ENCODE measurements around the gene DPP4.
"Not testable (repeated sequence)": the region's sequence is repeated elsewhere in the genome, so short reads cannot be mapped to it uniquely, and the experiment has no call there.

DPP4 gene

DNA sequence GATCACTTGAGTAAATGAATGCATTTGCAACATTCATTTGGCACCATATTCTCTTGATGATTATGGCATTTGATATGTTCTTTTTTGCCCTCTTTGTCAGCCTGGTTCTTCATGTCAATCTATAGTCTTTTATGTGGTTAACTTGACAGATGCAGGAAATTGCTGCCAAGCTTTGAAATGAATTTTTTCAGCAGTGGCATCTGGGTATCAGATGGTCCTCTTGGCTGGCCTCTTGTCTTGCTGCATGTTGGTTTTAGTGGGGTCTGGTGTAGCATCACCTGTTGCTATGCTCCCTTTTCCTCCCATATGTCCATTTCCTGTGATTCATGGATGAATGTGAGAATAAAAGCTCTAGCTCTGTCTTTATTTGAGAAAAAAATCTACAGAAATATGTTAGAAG is 119.9 kb downstream of the DPP4 start:
- Histone ChIP-seq H3K27ac (ENCODE audit: insufficient read depth in 1 of 2, low read depth in 1 of 2, low read length in 2 of 2, poor library complexity in 1 of 2, severe bottlenecking in 2 of 2) (no peak overlapping the region), H3K36me3 (ENCODE audit: control insufficient read depth in 4 of 4, insufficient read depth in 4 of 4, low read length in 3 of 4) (no peaks in the 10 kb centered on the region), H3K4me1 (ENCODE audit: control extremely low read depth in 1 of 4, control insufficient read depth in 4 of 4, insufficient read depth in 4 of 4, low read length in 3 of 4) (peaks cover 0 to 17% (median 3%) of the 10 kb centered on the region in 4 experiments), H3K9me3 (ENCODE audit: control extremely low read depth in 1 of 5, control insufficient read depth in 4 of 5, insufficient read depth in 2 of 5, low read depth in 1 of 5, low read length in 4 of 5) (no peaks in the 10 kb centered on the region), H3K27me3 (replicated peaks in 2 of 5; ENCODE audit: control insufficient read depth in 4 of 5, insufficient read depth in 5 of 5, low read length in 4 of 5) (no peaks in the 10 kb centered on the region), H3K4me3 (ENCODE audit: control insufficient read depth in 1 of 7, extremely low read depth in 1 of 7, insufficient read depth in 4 of 7, low read depth in 2 of 7, low read length in 6 of 7) (no peak overlapping the region)
- peak; percentile 6 to 65 (median 58) for DNase-seq
- ChIA-PET POLR2A (no interaction called here), CTCF (interaction anchor here (0.7 to 1.7 kb wide), 5 partner anchors 8 to 168 kb away, joined by 3 to 8 read pairs (median 3); no protein-coding TSS in a partner anchor)

GRCh38 chr2:161953367-161953766 is 120.6 kb downstream of the DPP4 start:
- DNase-seq; H3K27me3 ChIP-seq (replicated peaks in 2 of 5; ENCODE audit: control insufficient read depth in 4 of 5, insufficient read depth in 5 of 5, low read length in 4 of 5); H3K9me3 ChIP-seq (ENCODE audit: control extremely low read depth in 1 of 5, control insufficient read depth in 4 of 5, insufficient read depth in 2 of 5, low read depth in 1 of 5, low read length in 4 of 5); H3K36me3 ChIP-seq (ENCODE audit: control insufficient read depth in 4 of 4, insufficient read depth in 4 of 4, low read length in 3 of 4); H3K27ac ChIP-seq (ENCODE audit: insufficient read depth in 1 of 2, low read depth in 1 of 2, low read length in 2 of 2, poor library complexity in 1 of 2, severe bottlenecking in 2 of 2); POLR2A ChIA-PET; H3K4me3 ChIP-seq (ENCODE audit: control insufficient read depth in 1 of 7, extremely low read depth in 1 of 7, insufficient read depth in 4 of 7, low read depth in 2 of 7, low read length in 6 of 7): not testable (repeated sequence)
- WGBS (ENCODE audit: insufficient coverage), result 100% methylated on average over 1 of the region's 9 CpGs
- peaks cover 0 to 17% (median 3%) of the 10 kb centered on the region in 4 experiments for H3K4me1 ChIP-seq (ENCODE audit: control extremely low read depth in 1 of 4, control insufficient read depth in 4 of 4, insufficient read depth in 4 of 4, low read length in 3 of 4)
- CTCF ChIA-PET, result interaction anchor here (1.2 to 1.3 kb wide), 2 partner anchors 45 to 169 kb away, joined by 3 to 4 read pairs; no protein-coding TSS in a partner anchor

GRCh38 chr2:161952783-161953191 is 121.2 kb downstream of the DPP4 start:
- H3K36me3 ChIP-seq (ENCODE audit: control insufficient read depth in 4 of 4, insufficient read depth in 4 of 4, low read length in 3 of 4), result no peaks in the 10 kb centered on the region
- H3K4me1 ChIP-seq (ENCODE audit: control extremely low read depth in 1 of 4, control insufficient read depth in 4 of 4, insufficient read depth in 4 of 4, low read length in 3 of 4), result peaks cover 0 to 17% (median 3%) of the 10 kb centered on the region in 4 experiments
- POLR2A ChIA-PET, result no interaction called here
- H3K27ac ChIP-seq (ENCODE audit: insufficient read depth in 1 of 2, low read depth in 1 of 2, low read length in 2 of 2, poor library complexity in 1 of 2, severe bottlenecking in 2 of 2), result no peak overlapping the region
- no peaks in the 10 kb centered on the region for H3K27me3 ChIP-seq (replicated peaks in 2 of 5; ENCODE audit: control insufficient read depth in 4 of 5, insufficient read depth in 5 of 5, low read length in 4 of 5)
- H3K4me3 ChIP-seq (ENCODE audit: control insufficient read depth in 1 of 7, extremely low read depth in 1 of 7, insufficient read depth in 4 of 7, low read depth in 2 of 7, low read length in 6 of 7), result no peak overlapping the region
- peak in 1 of 3 donors; percentile 13 for DNase-seq
- CTCF ChIA-PET, result interaction anchor here (1.2 to 1.3 kb wide), 2 partner anchors 46 to 170 kb away, joined by 3 to 4 read pairs; no protein-coding TSS in a partner anchor
- 88% methylated on average over 3 of the region's 4 CpGs for WGBS (ENCODE audit: insufficient coverage)
- no peaks in the 10 kb centered on the region for H3K9me3 ChIP-seq (ENCODE audit: control extremely low read depth in 1 of 5, control insufficient read depth in 4 of 5, insufficient read depth in 2 of 5, low read depth in 1 of 5, low read length in 4 of 5)

- CTCF ChIA-PET, result interaction anchor here (0.7 to 1.0 kb wide), 3 partner anchors 10 to 350 kb away, joined by 3 read pairs; no protein-coding TSS in a partner anchor
- no peaks in the 10 kb centered on the region for H3K4me1 ChIP-seq (ENCODE audit: control extremely low read depth in 1 of 4, control insufficient read depth in 4 of 4, insufficient read depth in 4 of 4, low read length in 3 of 4)
Observed at GRCh38 chr2:161947836-161948235, 126.2 kb downstream of the DPP4 start.

DNA sequence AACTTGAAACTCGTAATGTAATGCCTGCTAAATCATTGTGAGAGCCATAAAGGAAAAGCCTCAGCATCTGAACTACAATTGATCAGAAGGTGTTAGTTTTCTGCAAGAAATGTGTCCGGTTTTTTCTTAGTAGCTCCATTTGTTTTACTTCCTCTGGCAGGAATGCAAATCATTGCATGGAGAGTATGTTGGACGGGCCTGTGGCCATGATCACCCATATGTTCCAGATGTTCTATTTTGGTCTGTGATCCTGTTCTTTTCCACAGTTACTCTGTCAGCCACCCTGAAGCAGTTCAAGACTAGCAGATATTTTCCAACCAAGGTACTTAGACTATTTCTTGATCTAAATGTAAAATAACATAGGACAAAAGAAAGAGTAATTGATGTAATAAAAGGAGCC is 126.6 kb downstream of the DPP4 start:
- ChIA-PET POLR2A (no interaction called here), CTCF (interaction anchor here (0.7 to 2.0 kb wide), 6 partner anchors 7 to 724 kb away, joined by 3 to 14 read pairs (median 4); no protein-coding TSS in a partner anchor)
- 96% methylated on average over 3 of the region's 3 CpGs for WGBS (ENCODE audit: insufficient coverage)
- Histone ChIP-seq H3K4me3 (ENCODE audit: control insufficient read depth in 1 of 7, extremely low read depth in 1 of 7, insufficient read depth in 4 of 7, low read depth in 2 of 7, low read length in 6 of 7) (no peak overlapping the region), H3K27ac (ENCODE audit: insufficient read depth in 1 of 2, low read depth in 1 of 2, low read length in 2 of 2, poor library complexity in 1 of 2, severe bottlenecking in 2 of 2) (no peak overlapping the region), H3K27me3 (replicated peaks in 2 of 5; ENCODE audit: control insufficient read depth in 4 of 5, insufficient read depth in 5 of 5, low read length in 4 of 5) (no peaks in the 10 kb centered on the region), H3K9me3 (ENCODE audit: control extremely low read depth in 1 of 5, control insufficient read depth in 4 of 5, insufficient read depth in 2 of 5, low read depth in 1 of 5, low read length in 4 of 5) (no peaks in the 10 kb centered on the region), H3K36me3 (ENCODE audit: control insufficient read depth in 4 of 4, insufficient read depth in 4 of 4, low read length in 3 of 4) (no peaks in the 10 kb centered on the region), H3K4me1 (ENCODE audit: control extremely low read depth in 1 of 4, control insufficient read depth in 4 of 4, insufficient read depth in 4 of 4, low read length in 3 of 4) (no peaks in the 10 kb centered on the region)
- DNase-seq, result no peak

More at GRCh38 chr2:161947836-161948235, 126.2 kb downstream of the DPP4 start:
- Histone ChIP-seq H3K27me3 (replicated peaks in 2 of 5; ENCODE audit: control insufficient read depth in 4 of 5, insufficient read depth in 5 of 5, low read length in 4 of 5) (no peaks in the 10 kb centered on the region), H3K9me3 (ENCODE audit: control extremely low read depth in 1 of 5, control insufficient read depth in 4 of 5, insufficient read depth in 2 of 5, low read depth in 1 of 5, low read length in 4 of 5) (no peaks in the 10 kb centered on the region), H3K36me3 (ENCODE audit: control insufficient read depth in 4 of 4, insufficient read depth in 4 of 4, low read length in 3 of 4) (no peaks in the 10 kb centered on the region), H3K27ac (ENCODE audit: insufficient read depth in 1 of 2, low read depth in 1 of 2, low read length in 2 of 2, poor library complexity in 1 of 2, severe bottlenecking in 2 of 2) (no peak overlapping the region), H3K4me3 (ENCODE audit: control insufficient read depth in 1 of 7, extremely low read depth in 1 of 7, insufficient read depth in 4 of 7, low read depth in 2 of 7, low read length in 6 of 7) (no peak overlapping the region)
- no peak for DNase-seq
- 94% methylated on average over 4 of the region's 5 CpGs for WGBS (ENCODE audit: insufficient coverage)
- POLR2A ChIA-PET, result no interaction called here

DNA sequence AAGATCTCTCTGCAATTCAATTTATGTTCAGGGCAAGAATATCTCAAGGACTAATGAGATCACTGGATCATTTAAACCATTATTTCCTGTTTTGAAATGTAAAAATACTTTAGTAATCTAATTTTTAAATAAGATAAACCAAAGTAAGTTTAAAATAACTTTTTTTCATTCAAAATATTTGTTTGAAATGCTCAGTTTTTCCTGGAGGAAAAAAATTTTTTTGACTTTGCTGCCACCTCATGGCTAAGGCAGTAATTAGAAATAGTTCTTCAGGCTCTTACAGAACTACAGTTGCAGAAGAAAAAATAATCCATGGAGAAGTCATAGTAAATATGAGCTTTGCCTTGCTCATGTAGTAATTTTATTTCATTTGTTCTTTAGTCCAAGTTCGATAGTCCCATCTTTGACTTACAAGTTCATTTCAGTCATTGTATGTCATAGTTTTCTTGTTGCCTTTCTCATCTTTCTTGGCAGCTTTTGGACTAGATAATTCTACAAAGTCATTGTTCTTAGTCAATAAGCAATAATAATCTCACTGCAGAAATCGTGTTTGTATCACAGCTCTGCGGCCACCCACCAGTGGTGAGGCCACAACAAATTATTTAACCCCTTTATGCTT is 127.4 kb downstream of the DPP4 start:
- POLR2A ChIA-PET, result no interaction called here
- Histone ChIP-seq H3K36me3 (ENCODE audit: control insufficient read depth in 4 of 4, insufficient read depth in 4 of 4, low read length in 3 of 4) (no peaks in the 10 kb centered on the region), H3K27me3 (replicated peaks in 2 of 5; ENCODE audit: control insufficient read depth in 4 of 5, insufficient read depth in 5 of 5, low read length in 4 of 5) (no peaks in the 10 kb centered on the region), H3K27ac (ENCODE audit: insufficient read depth in 1 of 2, low read depth in 1 of 2, low read length in 2 of 2, poor library complexity in 1 of 2, severe bottlenecking in 2 of 2) (no peak overlapping the region), H3K4me3 (ENCODE audit: control insufficient read depth in 1 of 7, extremely low read depth in 1 of 7, insufficient read depth in 4 of 7, low read depth in 2 of 7, low read length in 6 of 7) (no peak overlapping the region), H3K4me1 (ENCODE audit: control extremely low read depth in 1 of 4, control insufficient read depth in 4 of 4, insufficient read depth in 4 of 4, low read length in 3 of 4) (no peaks in the 10 kb centered on the region), H3K9me3 (ENCODE audit: control extremely low read depth in 1 of 5, control insufficient read depth in 4 of 5, insufficient read depth in 2 of 5, low read depth in 1 of 5, low read length in 4 of 5) (no peaks in the 10 kb centered on the region)
- CTCF ChIA-PET, result interaction anchor here (0.9 to 2.0 kb wide), 8 partner anchors 8 to 723 kb away, joined by 3 to 14 read pairs (median 4); no protein-coding TSS in a partner anchor
- DNase-seq, result peak; percentile 22 to 41 (median 22)
- no CpG with 5 or more reads among the region's 3 CpGs for WGBS (ENCODE audit: insufficient coverage)

DNA sequence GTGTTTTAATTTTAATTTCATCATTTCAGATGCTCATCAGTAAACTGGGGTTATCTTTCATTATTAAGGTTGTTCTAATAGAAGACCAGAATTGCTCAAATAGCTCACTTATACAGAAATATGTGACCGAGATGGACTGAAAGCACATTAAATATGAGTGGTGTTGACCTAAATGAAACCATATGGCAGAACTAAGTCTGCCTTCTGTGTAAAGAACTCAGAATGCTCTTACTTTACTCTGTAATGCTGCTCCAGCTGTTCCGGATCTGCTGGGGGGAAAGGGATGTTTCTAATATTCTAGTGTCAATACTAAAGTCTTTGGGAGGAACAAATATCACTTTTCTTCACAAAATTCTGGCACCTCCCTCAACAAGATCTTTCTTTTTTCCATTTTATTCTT is 131.0 kb downstream of the DPP4 start:
- ChIA-PET CTCF (interaction anchor here (1.1 kb wide), 1 partner anchor 357 kb away, joined by 3 read pairs; no protein-coding TSS in a partner anchor), POLR2A (interaction anchor here (0.7 kb wide), 1 partner anchor 479 kb away, joined by 3 read pairs; no protein-coding TSS in a partner anchor)
- Histone ChIP-seq H3K4me1 (ENCODE audit: control extremely low read depth in 1 of 4, control insufficient read depth in 4 of 4, insufficient read depth in 4 of 4, low read length in 3 of 4) (no peaks in the 10 kb centered on the region), H3K27ac (ENCODE audit: insufficient read depth in 1 of 2, low read depth in 1 of 2, low read length in 2 of 2, poor library complexity in 1 of 2, severe bottlenecking in 2 of 2) (no peak overlapping the region), H3K27me3 (replicated peaks in 2 of 5; ENCODE audit: control insufficient read depth in 4 of 5, insufficient read depth in 5 of 5, low read length in 4 of 5) (no peaks in the 10 kb centered on the region), H3K36me3 (ENCODE audit: control insufficient read depth in 4 of 4, insufficient read depth in 4 of 4, low read length in 3 of 4) (no peaks in the 10 kb centered on the region), H3K9me3 (ENCODE audit: control extremely low read depth in 1 of 5, control insufficient read depth in 4 of 5, insufficient read depth in 2 of 5, low read depth in 1 of 5, low read length in 4 of 5) (no peaks in the 10 kb centered on the region), H3K4me3 (ENCODE audit: control insufficient read depth in 1 of 7, extremely low read depth in 1 of 7, insufficient read depth in 4 of 7, low read depth in 2 of 7, low read length in 6 of 7) (no peak overlapping the region)
- WGBS (ENCODE audit: insufficient coverage), result 100% methylated on average over 1 of the region's 2 CpGs
- DNase-seq, result no peak
